Ovary (tissue), 9 donors: ENCODE measurements around the gene CGB8. TPM values are rescaled to one million over a fixed set of nuclear protein-coding genes. Genes with fewer than 3 reads are reported as not detected.
"Not testable (repeated sequence)": the region's sequence is repeated elsewhere in the genome, so short reads cannot be mapped to it uniquely, and the experiment has no call there.

ENCODE experiments used
- DNase-seq, 5 donors: peaks; one replicate each; pipeline ENCODE4 v3.0.0-alpha.2; 2019 to 2020
- H3K27ac ChIP-seq, 2 donors: fragments of 200-600 bp; one replicate each; pipeline versions ENCODE4 v1.5.1 to v1.8.0; 2019 to 2022
- H3K27me3 ChIP-seq: fragments of 200-600 bp; one replicate; pipeline ENCODE4 v1.8.0; 2022
- H3K36me3 ChIP-seq: fragments of 200-600 bp; sonication (generic); one replicate; pipeline ENCODE4 v1.5.1; 2019
- H3K4me1 ChIP-seq: one replicate; pipeline ENCODE4 v1.8.1; 2013; ENCODE audit warnings: mild to moderate bottlenecking, moderate library complexity; ENCODE audit not compliant: insufficient read depth
- H3K4me3 ChIP-seq: fragments of 200-600 bp; sonication (generic); one replicate; pipeline ENCODE4 v1.5.1; 2017
- H3K9me3 ChIP-seq, 2 donors: fragments of 200-600 bp in 1 of 2; sonication (generic) in 1 of 2; one replicate each; pipeline versions ENCODE4 v1.5.1 to v1.8.1; 2013 to 2019; ENCODE audit warnings: mild to moderate bottlenecking in 1 of 2, moderate library complexity in 1 of 2
- EP300 ChIP-seq: sonication (generic); formaldehyde crosslinking; IDR thresholded peaks from one replicate; pipeline ENCODE4 v1.6.1; 2017; ENCODE audit warnings: antibody characterized with exemption
- POLR2A ChIP-seq: fragments of 450-650 bp; IDR thresholded peaks from one replicate; pipeline ENCODE4 v1.6.1; 2017; ENCODE audit warnings: antibody characterized with exemption, mild to moderate bottlenecking, moderate library complexity
- WGBS, 3 donors: extraction: QIAGEN DNeasy Blood & Tissue Kit in 1 of 3; methylation state at CpG; one replicate each; pipeline versions ENCODE4 v1.1.5 to v1.1.7; 2013 to 2017; 5-methylcytosine and 5-hydroxymethylcytosine counted together
- intact Hi-C, 4 donors: fragments of 100-400 bp; cut with DNase I; formaldehyde crosslinking; loops; one replicate each; pipeline versions ENCODE4 v1.11.0 to v1.15.1; 2022 to 2023
- polyA plus RNA-seq, 2 donors: library from polyadenylated mRNA; stranded (reverse); fragments of 200-250 nt in 1 of 2; fragments of 350-450 nt in 1 of 2; fragmentation: Illumina TruSeq in 1 of 2; extraction: RNeasy Lipid Tissue Mini Kit (QIAGEN cat#74804) in 1 of 2; gene quantifications; one replicate each; pipeline ENCODE4 v1.2.3, GENCODE V29; 2013 to 2014
- total RNA-seq, 7 donors: library from RNA; depleted of rRNA in 2 of 7; stranded (reverse); fragments of >200 nt in 2 of 7; fragmentation: NEBNext Ultra II Directional in 3 of 7; extraction: Animal tissue kit (Norgen Biotek cat#: 25700) in 3 of 7; gene quantifications; one replicate each; pipeline versions ENCODE4 v1.1.0 to v1.2.4, GENCODE V29; 2016 to 2023
- TF ChIP-seq, protein P1 (sequence below), 3 donors: fragments of 450-650 bp in 2 of 3; fragments of 200-600 bp in 1 of 3; IDR thresholded peaks; one replicate each; pipeline versions ENCODE4 v1.5.1 to v1.8.0; 2016 to 2022; ENCODE audit warnings: antibody characterized with exemption in 3 of 3, mild to moderate bottlenecking in 1 of 3
- donor health status: DM: no; HTN: no; CAD: no; lungs with moderate emphysema.
- donor health status: DM: no; HTN: no; CAD: no.
- donor health status: Bipolar disorder and iron deficiency.
- donor health status: DM: yes; HTN: yes; CAD: no.
- donor health status: DM: no; HTN: no; CAD: no.
- donor health status: DM: yes; HTN: yes; CAD: no.

Gene CGB8
- total and polyA plus RNA-seq, 9 donors = 0.46 TPM; not detected in 8

- Histone ChIP-seq H3K4me3 (no peak overlapping the region), H3K27ac (no peak overlapping the region), H3K27me3 (no peaks in the 10 kb centered on the region), H3K36me3 (no peaks in the 10 kb centered on the region), H3K4me1 (peaks cover 4% of the 10 kb centered on the region), H3K9me3 (no peaks in the 10 kb centered on the region)
- DNase-seq = no peak
- intact Hi-C loops = no loop called here
- TF ChIP-seq POLR2A (no peak), EP300 (no peak)
- TF ChIP-seq, protein P1, sequence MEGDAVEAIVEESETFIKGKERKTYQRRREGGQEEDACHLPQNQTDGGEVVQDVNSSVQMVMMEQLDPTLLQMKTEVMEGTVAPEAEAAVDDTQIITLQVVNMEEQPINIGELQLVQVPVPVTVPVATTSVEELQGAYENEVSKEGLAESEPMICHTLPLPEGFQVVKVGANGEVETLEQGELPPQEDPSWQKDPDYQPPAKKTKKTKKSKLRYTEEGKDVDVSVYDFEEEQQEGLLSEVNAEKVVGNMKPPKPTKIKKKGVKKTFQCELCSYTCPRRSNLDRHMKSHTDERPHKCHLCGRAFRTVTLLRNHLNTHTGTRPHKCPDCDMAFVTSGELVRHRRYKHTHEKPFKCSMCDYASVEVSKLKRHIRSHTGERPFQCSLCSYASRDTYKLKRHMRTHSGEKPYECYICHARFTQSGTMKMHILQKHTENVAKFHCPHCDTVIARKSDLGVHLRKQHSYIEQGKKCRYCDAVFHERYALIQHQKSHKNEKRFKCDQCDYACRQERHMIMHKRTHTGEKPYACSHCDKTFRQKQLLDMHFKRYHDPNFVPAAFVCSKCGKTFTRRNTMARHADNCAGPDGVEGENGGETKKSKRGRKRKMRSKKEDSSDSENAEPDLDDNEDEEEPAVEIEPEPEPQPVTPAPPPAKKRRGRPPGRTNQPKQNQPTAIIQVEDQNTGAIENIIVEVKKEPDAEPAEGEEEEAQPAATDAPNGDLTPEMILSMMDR (IDR thresholded peaks at IDR 0.05) = no peak
- 87 to 100% (median 94%) methylated on average over 2 of the region's 2 CpGs for WGBS, 3 donors
Observed at GRCh38 chr19:49061000-49061399, 12.1 kb upstream of the CGB8 start.

DNA sequence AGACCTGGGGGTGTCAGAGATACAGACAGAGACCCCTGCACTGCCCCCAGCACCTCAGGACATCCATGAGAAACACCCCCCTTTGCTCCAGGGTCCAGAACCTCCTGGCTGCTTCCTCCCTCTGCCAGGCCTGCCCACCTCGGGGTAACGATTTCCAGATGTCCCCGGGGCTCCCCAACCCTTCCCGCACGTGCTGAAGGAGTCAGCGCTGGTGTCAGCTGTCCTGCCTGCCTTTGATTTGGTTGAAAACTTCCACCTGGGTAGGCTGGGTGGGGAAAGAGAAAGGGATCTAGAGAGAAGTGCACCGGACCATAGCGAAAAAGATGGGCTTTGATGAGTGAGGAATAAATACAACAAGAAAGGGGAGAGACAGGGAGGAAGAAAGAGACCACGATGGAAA is 10.1 kb upstream of the CGB8 start:
- WGBS, 3 donors = 25 to 36% (median 30%) methylated on average over 9 of the region's 9 CpGs
- intact Hi-C loops = no loop called here
- no peak for DNase-seq
- Histone ChIP-seq H3K4me1 (peaks cover 2% of the 10 kb centered on the region), H3K27ac (no peak overlapping the region), H3K36me3 (no peaks in the 10 kb centered on the region), H3K27me3 (no peaks in the 10 kb centered on the region), H3K9me3 (no peaks in the 10 kb centered on the region), H3K4me3 (no peak overlapping the region)
- TF ChIP-seq EP300 (no peak), POLR2A (no peak)
- TF ChIP-seq, protein P1 (IDR thresholded peaks at IDR 0.05) = no peak

DNA sequence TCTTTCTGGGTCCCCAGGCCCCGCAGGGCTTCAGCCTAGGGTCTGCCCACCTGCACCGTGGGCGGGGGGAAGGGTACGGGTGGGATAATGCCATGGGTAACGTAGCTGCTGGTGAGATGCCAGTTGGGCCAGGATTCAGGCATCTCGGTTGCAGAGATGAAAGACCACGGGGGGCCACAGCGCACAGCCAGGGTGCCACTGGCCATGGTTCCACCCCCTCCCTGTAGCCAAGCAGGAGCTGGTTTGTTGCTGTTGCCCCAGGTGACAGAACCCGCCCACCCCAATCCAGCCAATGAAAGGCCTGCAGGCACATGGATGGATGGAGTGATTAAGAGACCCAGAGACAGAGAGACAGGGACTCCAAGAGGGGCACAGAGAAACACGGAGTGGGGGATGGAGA is 9.7 kb upstream of the CGB8 start:
- 29 to 46% (median 45%) methylated on average over 10 of the region's 10 CpGs for WGBS, 3 donors
- intact Hi-C loops = no loop called here
- TF ChIP-seq POLR2A (no peak), EP300 (no peak)
- TF ChIP-seq, protein P1 (IDR thresholded peaks at IDR 0.05) = no peak
- DNase-seq = no peak
- Histone ChIP-seq H3K9me3 (no peaks in the 10 kb centered on the region), H3K27ac (no peak overlapping the region), H3K36me3 (no peaks in the 10 kb centered on the region), H3K27me3 (no peaks in the 10 kb centered on the region), H3K4me1 (peaks cover 2% of the 10 kb centered on the region), H3K4me3 (no peak overlapping the region)

DNA sequence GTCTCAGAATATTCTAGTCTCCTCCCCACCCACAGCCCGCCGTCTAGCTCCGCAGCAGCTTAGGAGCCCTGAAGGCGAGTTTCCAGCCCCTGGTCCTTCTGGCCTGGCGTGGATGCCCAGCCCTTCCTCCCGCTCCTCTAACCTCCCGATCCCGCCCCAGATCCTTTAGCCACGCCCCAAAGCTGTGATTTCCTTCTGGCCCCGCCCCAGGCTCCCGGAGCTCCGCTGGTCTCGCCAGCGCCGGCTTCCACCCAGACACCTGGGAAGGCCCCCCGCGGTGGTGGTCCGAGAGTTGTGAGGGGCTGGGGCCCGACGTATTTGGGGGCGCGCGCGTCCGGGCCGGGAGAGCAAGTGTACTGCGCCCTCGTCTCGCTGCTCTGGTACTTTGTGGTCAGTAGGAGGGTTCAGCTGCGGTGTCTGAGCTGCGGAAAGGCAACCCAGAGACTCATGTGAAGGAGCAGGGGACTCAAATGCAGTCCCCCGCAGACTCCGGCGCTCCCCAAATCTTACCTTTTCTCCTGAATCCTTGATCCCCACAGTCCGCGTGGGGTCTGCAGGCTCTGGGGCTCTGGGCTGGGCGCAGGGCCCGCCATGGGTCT is 8.8 kb upstream of the CGB8 start, which contains the start of gene CGB7:
Gene CGB7 (minus strand): TSS at position 114 of the 599 bp plus-strand sequence. CDS start 2,374 bp downstream, outside the sequence.
- Histone ChIP-seq H3K4me3 (peak within 1 kb of the TSS; percentile 33), H3K9me3 (no peaks in the 10 kb centered on the region), H3K4me1 (peaks cover 2% of the 10 kb centered on the region), H3K27ac (no peak within 1 kb of the TSS), H3K27me3 (no peaks in the 10 kb centered on the region), H3K36me3 (no peaks in the 10 kb centered on the region)
- 2 to 6% (median 3%) methylated on average over 38 of the region's 38 CpGs for WGBS, 3 donors
- TF ChIP-seq, protein P1 (IDR thresholded peaks at IDR 0.05) = no peak
- TF ChIP-seq EP300 = no peak
- TF ChIP-seq POLR2A = no peak
- DNase-seq = peak; percentile 56 to 79 (median 72)
- intact Hi-C loops = no loop called here

- H3K36me3 ChIP-seq, H3K27me3 ChIP-seq, H3K4me1 ChIP-seq, H3K27ac ChIP-seq, H3K9me3 ChIP-seq, intact Hi-C loops: not testable (repeated sequence)
- DNase-seq = peak in 1 of 5 donors; percentile 47
- 2 to 7% (median 3%) methylated on average over 19 to 34 of the region's 34 CpGs for WGBS, 3 donors
- peak overlapping the region; percentile 33 for H3K4me3 ChIP-seq
Observed at GRCh38 chr19:49056902-49057596, 8.1 kb upstream of the CGB8 start.
